GM18907 (cell line): ENCODE results near the gene ANKAR.
A peak's percentile ranks its signal among the peaks of the same experiment; 100 is the strongest.
"Not testable (repeated sequence)": the region's sequence is repeated elsewhere in the genome, so short reads cannot be mapped to it uniquely, and the experiment has no call there.

Source experiments
- ATAC-seq: cut with Tn5 transposase; IDR thresholded peaks from one replicate; pipeline ENCODE4 v1.9.1; 2021; ENCODE audit warnings: mild to moderate bottlenecking, moderate library complexity; ENCODE audit not compliant: unreplicated experiment

ANKAR gene

DNA sequence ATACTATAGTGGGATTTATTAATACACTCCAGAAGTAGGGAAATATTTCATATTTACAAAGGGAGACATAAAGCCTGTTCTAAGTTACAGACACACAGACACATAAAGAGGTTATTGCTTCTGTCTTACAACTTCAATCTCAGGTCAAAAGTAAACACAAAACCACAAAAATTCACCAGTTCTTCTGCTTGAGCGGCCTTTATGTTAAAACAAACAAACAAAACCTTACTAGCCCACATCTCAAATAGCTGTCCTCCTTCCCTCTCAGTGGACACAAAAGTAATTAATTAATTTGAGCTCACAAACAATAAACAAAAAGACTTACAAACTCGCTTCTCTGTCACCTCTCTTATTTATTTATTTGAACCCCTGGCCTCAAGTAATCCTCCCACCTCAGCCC is 14.7 kb upstream of the ANKAR start:
- no peak for ATAC-seq

DNA sequence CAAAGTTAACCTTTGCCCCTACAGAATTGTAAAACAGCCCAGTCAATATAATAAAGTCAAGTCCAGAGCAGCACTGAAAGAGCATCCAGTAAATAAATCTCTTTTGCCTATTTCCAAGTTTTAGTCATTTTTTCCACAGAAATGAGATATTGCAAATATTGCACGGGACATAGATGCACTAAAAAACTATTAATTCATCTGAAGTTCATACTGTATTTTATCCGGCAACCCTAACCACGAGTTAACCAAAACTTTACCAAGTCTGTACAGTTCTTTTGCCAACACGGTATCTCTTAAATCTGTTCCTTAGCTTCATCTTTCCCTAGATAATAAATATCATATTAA is 13.7 kb upstream of the ANKAR start:
- ATAC-seq: no peak

DNA sequence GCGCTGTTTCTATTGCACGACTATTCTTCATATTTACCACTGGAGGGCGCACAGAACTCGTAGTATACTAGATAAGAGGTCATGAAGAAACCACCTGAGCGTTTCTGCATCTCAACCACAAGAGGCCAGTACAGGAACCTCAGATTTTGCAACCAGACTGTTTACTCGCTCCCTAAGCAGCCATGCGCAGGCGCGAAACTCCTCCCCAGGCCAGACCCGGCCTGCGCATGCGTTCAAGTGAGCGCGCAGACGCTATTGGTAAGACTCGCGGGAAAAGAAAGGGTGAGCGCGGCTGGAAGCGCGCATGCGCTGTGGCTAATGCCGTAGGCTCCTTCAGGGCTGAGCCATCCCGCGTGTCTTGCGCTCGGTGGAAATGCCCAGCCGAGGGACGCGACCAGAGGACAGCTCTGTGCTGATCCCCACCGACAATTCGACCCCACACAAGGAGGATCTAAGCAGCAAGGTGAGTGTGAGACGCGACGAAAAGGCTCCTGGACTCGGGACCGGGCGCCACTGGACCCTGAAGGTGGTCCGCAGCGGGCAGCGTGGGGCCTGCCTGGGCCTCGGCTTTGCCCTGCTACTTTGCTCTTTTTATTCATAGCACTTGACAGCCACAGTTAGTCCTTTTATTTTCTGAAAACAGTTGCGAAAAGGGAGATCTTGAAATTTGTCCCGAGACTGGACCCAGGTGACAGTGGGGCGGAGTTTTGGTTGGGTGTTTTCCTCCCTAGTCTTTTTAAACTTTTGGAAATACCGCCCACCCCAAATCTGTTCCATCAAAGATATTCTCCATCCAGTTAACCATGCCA is 13.1 kb upstream of the ANKAR start, which contains the start of gene ASNSD1:
TSS of gene ASNSD1 (plus strand) at position 312 of the 809 bp plus-strand sequence. CDS start 4,674 bp downstream, outside the sequence.
- ATAC-seq: peak; percentile 95

DNA sequence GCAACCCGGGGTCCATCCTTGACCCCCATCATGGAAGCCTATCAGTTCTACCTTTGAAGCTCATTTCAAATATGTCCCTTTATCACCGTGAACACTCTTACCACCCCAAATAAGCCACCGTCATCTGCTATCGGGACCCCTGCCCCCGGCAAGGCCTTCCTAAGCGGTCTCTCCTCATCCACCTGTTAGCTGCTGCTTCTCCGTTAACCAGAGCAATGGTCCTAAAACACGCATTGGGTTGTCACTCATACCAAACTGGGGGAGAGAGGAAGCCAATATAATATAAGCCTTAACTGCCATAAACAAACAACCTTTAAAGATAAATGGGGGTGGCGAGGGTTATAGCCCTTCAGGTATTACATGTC is 12.5 kb upstream of the ANKAR start:
- no peak for ATAC-seq

DNA sequence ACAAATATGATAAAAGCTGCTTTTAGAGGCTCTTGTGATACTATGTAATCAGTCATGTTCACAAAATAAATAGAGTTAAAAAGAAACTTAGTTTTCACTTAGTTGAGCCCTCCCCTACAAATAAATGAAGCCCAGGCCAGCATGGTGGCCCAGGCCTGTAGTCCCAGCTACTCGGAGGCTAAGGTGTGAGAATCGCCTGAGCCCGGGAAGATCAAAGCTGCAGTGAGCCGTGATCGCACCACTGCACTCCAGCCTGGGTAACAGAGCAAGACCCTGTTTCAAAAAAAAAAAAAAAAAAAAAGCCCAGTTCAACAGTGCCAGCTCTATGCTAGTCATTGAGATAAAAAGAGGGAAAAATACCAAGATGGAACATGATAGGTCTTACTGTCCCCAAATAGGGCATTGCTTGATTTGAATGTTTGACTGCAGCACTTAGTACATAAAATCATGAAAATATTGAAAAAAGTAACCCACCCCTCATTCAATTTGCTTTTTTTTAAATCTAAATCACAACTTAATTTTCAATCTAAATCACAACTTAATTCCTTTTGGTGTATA is 11.7 kb upstream of the ANKAR start:
- ATAC-seq: no peak

DNA sequence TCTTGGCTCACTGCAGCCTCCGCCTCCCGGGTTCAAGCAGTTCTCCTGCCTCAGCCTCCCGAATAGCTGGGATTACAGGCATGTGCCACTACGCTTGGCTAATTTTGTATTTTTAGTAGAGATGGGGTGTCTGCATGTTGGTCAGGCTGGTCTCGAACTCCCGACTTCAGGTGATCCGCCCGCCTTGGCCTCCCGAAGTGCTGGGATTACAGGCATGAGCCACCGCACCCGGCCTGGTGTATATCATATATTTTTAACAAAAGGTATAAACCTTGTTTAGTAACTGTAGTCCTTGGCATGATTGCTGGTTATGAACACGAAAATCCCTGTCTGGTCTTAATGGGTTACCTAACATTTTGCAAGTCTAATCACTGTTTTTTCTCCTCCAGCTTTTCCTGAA is 11.2 kb upstream of the ANKAR start:
- ATAC-seq: not testable (repeated sequence)

DNA sequence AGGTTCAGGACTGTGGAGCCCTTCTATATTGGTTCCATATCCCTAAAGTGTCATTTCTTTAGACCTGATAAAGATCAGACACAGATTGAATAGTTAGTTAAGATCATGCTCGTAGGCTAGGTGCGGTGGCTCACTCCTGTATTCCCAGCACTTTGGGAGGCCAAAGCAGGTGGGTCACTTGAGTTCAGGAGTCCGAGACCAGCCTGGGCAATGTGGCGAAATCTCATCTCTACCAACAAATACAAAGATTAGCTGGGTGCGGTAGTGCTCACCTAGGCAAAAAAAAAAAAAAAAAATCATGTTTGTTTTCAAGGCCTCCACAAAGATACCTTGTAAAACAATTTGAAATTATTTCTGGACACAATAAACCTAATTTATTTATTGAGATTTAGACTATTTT is 4.6 kb upstream of the ANKAR start:
- ATAC-seq: no peak

DNA sequence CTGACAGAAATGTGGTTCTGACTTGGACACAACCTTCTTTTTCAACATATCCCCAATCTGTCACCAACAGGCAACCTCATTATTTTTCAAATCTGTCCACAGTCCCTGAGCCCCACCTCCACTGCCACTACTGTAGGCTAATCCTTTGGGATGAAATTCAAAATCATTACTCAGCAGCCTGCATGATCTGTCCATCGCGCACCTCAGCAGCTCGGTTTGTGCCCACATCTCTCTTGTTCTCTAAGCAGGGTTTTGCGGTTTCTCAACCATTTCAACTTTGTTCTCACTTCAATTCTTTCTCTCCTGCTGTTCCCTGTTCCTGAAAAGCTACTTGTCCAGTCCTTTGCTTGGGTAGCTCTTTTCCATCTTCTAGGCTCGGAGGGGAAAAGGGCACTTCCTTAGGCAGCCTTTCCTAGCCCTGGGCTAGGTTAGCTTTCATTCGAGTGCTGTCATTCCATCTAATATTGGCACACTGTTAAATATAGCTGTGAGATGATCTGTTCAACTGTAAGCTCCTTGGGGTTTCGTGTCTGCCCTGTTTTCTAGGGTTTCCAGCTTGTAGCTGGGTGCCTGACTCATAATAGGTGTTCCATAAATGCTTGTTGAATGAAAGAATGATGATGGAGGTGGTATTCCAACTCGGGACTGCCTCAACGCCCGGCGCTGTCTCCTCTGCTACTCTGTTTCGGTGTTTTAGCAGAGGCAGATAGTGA is 653 bp upstream of the ANKAR start:
- no peak for ATAC-seq

DNA sequence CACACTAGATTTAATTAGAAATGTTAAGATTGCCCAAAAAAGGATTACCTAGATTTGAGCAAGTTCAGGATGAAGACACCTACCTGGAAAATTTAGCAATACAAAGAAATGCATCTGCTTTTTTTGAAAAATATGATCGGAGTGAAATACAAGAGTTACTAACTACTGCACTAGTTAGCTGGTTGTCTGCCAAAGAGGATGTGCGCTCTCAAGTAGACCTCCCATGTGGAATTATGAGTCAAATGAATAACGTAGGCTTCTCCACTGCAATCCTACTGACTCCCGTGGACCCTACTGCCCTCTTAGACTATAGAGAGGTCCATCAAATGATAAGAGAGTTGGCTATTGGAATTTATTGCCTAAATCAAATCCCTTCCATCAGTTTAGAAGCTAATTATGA is 2.0 kb downstream of the ANKAR start:
- no peak for ATAC-seq

DNA sequence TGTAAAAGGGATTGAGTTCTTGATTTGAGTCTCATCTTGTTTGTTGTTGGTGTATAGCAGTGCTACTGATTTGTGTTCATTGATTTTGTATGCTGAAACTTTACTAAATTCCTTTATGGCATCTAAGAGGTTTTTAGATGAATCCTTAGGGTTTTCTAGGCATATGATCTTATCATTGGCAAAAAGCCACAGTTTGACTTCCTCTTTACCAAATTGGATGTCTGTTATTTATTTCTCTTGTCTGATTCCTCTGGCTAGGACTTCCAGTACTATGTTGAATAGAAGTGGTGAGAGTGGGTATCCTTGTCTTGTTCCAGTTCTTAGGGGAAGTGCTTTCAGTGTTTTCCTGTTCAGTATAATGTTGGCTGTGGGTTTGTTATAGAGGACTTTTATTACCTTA is 4.8 kb downstream of the ANKAR start:
- no peak for ATAC-seq

DNA sequence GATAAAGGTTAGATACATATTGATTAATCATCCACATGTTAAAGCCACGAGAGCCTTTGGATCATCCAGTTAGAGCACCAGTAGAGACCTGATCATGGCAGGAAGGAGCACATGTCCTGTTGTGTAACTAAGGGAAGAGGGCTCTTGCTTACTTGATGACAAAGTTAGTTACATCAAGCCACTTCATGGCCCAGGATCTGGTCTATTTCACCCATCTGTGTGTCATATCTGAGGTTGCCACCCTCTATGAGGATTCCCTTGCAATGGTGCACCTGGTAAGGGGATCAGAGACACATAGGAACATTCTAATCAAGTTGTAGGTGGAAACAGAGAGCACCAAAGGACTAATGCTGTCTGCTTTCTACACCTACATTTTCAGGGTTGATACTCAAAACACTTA is 6.7 kb downstream of the ANKAR start:
- ATAC-seq: no peak

DNA sequence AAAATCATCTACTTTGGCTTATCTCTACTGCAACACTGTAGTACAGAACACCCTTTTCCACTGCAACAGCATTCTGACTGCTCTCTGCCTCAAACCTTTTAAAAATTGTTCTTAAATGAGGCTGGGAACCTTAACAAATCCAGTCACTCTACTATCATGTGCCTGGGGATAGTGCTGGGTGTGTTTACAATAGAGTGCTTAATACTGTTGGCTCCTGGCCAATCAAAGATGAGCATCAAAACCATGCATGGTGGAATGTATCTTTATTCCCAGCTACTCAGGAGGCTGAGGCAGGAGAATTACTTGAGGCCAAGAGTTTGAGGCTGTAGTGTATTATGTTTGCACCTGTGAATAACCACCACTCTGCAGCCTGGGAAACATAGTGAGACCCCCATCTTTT is 7.4 kb downstream of the ANKAR start:
- ATAC-seq: no peak

DNA sequence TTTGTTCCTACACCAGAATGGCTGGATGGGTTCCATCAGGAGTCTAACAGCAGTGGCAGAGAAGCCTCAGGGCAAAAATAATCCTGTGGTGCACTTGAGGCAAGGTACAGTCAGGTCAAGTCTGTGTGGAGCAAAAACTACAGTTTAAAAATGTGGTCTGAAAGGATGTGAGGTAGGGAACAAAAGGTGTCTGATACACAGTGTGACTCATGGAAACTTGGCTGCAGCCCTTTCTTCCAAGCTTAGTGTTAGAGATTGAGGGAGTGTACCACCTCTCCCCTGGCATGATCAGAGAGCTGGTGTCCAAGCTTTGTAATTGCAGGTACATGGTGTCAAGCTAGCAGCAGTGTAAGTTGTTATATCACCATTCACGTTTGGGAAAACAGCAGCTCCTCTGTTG is 8.9 kb downstream of the ANKAR start:
- no peak for ATAC-seq

DNA sequence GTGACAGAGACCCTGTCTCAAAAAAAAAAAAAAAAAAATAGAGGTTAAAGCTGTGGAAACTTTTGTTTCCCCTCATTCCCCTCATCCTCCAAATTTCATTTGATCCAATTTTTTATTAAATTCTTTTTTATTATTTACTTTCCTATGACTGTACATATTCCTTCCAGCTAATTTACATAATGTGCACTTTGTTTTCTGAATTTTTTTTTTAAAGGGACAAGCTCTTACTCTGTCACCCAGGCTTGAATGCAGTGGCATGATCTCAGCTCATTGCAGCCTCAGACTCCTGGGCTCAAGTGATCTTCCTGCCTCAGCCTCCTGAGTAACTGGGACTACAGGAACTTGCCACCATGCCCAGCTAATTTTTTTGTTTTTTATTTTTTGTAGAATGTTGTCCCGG is 10.3 kb downstream of the ANKAR start:
- no peak for ATAC-seq

DNA sequence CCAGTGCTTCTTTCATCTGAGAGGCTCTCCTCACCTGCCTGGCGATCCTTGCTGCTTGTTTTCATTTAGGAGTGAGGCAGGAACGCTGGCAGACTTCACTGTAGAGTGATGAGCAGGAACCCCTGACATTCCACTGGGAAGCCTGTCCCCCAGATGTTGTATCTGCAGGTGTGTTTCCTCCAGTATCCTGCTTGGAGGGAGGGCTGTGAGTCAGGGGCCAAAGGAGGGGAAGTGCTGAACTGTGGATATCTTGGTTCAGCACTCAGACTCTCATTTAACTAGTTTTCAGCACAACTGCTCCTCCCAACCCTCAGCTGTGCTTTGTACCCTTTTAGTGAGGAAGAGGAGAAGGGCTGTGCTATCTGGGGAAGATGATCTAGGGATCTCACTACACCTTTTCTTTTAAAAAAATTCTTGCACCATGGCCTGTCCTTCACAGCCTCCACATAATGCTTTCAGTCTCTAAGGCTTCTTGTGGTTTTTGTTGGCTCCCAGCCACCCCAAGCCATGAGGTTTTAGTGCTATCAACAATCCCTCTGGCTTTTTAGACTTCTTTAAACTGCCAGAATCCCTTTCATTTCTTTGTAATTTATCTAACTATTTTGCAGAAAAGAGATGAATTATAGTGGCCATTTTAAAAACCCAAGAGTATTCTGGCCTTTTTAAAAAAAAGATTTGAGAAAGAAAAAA is 11.2 kb downstream of the ANKAR start:
- peak; percentile 57 for ATAC-seq

DNA sequence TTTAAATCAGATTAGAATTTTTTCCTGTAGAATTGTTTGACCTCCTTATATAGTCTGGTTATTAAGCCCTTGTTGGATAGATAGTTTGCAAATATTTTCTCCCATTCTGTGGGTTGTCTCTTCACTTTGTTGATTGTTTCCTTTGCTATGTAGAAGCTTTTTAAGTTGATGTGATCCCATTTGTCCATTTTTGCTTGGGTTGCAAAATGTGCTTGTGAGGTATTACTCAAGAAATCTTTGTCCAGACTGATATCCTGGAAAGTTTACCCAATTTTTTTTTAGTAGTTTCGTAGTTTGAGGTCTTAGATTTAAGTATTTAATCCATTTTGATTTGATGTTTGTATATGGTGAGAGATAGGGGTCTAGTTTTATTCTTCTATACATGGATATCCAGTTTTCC is 13.3 kb downstream of the ANKAR start:
- ATAC-seq: not testable (repeated sequence)

DNA sequence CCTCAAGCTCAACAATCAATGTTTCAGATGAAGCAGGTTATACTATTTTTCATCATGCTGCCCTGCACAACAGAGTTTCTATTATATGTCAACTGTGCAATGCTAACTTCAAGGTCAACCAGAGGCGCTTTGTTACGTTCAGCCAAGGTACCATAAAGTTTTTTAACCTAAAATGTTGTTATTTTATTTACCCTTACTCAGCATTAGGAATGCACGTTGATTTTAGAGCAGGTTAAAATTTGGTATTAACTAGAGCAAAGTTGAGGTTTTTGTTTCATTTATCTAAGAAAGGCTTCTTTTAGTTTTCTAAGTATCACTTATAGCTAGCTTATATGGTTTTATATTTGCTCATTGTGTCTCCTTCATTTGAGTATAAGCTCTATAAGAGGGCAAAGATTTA is 21.8 kb downstream of the ANKAR start:
- no peak for ATAC-seq

DNA sequence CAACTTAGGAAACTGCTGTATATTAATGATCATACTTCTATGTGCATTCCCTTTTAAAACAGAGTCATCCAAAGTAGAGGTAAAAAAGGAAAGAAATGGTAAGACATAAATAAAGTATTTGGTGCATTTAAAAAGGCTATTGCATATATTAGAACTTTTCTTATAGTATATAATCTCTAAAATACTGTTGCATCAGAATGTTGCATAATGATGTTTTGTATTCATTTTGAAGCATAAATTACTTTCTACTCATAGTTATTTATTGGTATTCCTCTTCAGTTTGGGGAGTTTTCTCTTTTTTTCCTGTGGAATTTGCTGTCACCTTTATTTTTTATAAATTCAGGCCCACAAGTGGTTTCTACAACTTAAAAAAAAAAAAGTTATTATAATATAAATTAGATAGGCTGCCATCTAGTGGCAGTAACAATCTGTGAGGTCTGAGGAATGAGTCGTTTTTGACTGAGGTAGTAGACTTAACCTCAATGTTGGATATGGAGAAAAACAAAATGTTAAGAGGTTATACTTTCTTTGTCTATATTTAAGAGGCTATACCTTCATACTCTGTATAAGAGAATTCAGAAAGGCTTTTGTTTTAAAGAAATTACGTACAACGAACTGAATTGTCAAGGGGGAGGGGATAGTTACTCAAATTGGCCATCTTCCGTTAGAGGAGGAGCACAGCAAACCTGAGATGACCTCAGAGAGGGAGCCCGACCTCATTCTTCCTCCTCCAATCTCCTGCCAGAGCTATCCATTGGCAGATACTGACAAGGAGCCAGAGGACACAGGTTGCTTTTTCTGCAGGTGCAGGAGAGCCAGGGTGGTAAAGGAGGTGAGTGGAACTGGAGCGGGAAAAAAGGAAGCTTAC is 23.8 kb downstream of the ANKAR start:
- ATAC-seq: peak; percentile 60

DNA sequence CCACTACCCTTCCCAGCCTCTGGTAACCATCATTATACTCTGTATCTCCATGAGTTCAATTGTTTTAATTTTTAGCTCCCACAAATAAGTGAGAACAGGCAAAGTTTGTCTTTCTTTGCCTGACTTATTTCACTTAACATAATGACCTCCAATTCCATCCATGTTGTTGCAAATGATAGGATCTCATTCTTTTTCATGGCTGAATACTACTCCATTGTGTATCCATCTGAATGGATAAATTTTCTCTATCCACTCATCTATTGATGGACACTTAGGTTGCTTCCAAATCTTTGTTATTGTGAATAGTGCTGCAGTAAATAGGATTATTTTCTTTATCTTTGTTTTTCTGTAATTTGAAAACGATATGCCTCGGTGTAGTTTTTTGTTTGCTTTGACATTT is 26.2 kb downstream of the ANKAR start:
- no peak for ATAC-seq

DNA sequence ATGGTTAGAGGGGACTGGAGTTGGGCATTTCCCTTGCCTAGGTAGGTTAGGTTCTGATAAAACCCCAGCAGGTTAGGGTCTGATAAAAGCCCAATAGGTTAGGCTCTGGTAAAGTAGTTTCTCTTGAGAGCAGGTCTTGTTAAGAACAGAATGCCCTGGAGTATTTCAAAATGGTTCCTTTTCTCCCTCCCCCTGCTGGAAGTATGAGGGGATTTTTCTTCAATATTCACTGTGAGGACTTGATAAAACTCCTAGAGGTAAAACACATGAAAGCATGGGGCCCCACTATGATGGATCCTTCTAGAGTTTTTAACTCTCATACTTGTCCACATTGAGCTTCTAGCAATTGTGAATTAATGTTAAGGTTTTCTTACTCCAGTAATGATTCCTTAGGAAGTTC is 27.6 kb downstream of the ANKAR start:
- ATAC-seq: no peak
